Eye (tissue), 1 donor: ENCODE data around the gene FOSL1.
"Not testable (repeated sequence)": the region's sequence is repeated elsewhere in the genome, so short reads cannot be mapped to it uniquely, and the experiment has no call there.

Experiments used
- DNase-seq: peaks from one replicate; pipeline ENCODE4 v3.0.0-alpha.2; 2015

The FOSL1 gene

GRCh38 chr11:65851811-65852507 is 48.2 kb downstream of the FOSL1 start:
- no peak for DNase-seq

- peak; percentile 40 for DNase-seq
These were observed 49.1 kb downstream of the FOSL1 start for GRCh38 chr11:65851083-65851579.

- no peak for DNase-seq
These were observed 49.7 kb downstream of the FOSL1 start for GRCh38 chr11:65850217-65851082.

- no peak for DNase-seq
These were observed 50.4 kb downstream of the FOSL1 start for GRCh38 chr11:65849771-65850216.

- DNase-seq, result no peak
These were observed 50.8 kb downstream of the FOSL1 start for GRCh38 chr11:65849366-65849765.

- DNase-seq, result not testable (repeated sequence)
These were observed 51.5 kb downstream of the FOSL1 start for GRCh38 chr11:65848693-65849092.

GRCh38 chr11:65847746-65848145 is 52.4 kb downstream of the FOSL1 start:
- no peak for DNase-seq

GRCh38 chr11:65844231-65844872 is 55.8 kb downstream of the FOSL1 start:
- DNase-seq, result no peak

- DNase-seq, result no peak
These were observed 56.4 kb downstream of the FOSL1 start for GRCh38 chr11:65843811-65844210.

- no peak for DNase-seq
These were observed 58.0 kb downstream of the FOSL1 start for GRCh38 chr11:65842144-65842543.
